Measurements from ENCODE around the gene HTRA3.
A peak's percentile ranks its signal among the peaks of the same experiment; 100 is the strongest.

The HTRA3 gene

GRCh38 chr4:8234715-8235114 is 34.8 kb upstream of the HTRA3 start:
- DNase-seq (ENCODE audit: low read depth), result no peak

GRCh38 chr4:8235224-8235623 is 34.3 kb upstream of the HTRA3 start:
- no peak for DNase-seq (ENCODE audit: low read depth)

DNA sequence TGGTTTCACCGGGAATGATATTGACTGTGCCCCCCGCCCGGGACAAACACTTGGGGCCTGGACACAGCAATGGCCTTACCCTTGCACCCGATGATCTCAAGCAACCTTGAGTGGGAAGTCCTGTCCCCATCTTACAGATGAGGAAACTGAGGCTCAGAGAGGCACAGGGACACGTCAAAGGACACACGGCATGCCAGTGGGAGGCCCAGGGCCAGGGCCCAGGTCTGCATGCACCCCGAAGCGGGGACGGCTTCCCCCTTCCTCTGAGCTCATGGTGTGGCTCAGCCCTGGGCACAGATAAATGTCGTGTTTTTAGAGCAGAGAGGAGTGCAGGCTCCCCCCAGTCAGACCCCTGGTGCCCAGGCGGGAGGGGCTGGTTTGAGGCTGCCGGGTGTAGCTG is 33.9 kb upstream of the HTRA3 start:
- DNase-seq (ENCODE audit: low read depth), result no peak

DNA sequence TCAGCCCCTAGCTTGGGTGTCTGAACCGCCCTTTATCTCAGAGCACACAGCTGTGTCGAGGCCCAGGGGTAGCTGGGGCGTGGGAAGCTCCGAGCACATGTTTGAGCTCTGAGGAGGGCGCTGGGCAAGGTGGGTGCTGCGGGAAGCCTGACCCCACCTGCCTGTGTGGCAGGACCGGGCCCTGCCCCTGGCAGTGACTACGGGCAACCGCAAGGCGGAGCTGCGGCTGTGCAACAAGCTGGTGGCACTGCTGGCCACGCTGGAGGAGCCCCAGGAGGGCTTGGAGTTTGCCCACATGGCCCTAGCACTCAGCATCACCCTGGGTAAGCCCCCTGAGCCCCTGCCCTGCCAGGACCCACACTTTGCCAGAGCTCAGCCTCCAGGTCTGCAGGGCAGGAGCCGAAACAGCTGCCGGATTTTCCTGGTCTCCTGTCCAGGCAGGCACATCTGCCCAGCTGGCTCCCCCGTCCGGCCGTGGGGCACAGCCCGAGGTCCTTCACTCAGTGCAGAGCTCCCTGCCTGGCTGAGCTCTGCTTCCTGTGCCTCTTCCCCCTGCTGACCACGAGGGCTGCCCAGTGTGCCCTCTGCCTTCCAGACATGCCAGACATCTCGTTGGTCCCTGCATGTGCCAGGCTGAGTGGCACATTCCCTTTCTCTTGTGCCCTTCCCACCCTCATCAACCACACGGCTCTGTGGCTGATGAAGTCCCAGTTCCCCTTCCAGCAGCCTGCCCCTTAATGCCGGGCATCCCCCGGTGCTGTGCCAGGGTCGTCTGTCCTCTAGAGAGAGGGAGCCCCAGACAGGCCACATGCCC is 33.2 kb upstream of the HTRA3 start:
- no peak for DNase-seq (ENCODE audit: low read depth)

DNA sequence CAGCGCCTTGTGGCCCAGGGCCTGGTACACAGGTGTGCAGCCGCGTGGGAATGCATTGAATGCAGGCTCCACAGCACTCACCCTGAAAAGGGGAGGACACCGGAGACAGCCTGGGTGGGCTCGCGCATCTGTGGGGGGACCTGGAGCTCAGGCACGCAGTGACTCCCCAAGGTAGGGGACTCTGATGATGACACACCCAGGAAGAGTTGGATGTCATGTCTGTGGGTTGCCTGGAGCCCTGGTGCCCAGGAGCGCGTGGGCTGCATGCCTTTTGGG is 32.7 kb upstream of the HTRA3 start:
- no peak for DNase-seq (ENCODE audit: low read depth)

DNA sequence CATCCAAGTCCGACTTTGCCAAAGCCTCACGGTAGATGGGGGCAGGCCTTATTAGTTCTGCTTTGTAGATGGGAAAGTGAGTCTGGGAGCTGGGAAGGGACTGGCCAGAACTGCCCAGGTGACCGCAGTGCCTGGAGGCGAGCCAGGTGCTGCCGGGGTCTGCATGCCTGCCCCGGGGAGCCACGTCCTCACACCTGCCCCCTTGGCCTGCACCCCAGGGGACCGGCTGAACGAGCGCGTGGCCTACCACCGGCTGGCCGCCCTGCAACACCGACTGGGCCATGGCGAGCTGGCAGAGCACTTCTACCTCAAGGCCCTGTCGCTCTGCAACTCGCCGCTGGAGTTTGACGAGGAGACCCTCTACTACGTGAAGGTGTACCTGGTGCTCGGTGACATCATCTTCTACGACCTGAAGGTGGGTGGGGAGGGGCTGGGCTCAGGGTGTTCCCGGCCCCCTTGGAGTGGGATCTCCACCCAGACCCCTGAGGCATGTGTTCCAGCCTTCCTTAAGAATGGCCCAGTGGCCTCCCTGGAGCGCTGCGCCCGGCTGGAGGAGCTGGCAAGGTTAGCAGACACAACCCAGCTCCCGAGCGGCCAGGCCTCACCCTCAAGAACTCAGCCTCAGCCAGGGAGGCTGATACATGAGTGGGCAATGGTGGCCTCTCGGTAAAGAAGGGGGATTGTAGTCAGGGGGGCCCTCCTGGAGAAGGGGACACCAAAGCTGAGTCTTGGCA is 32.1 kb upstream of the HTRA3 start:
- no peak for DNase-seq (ENCODE audit: low read depth)

DNA sequence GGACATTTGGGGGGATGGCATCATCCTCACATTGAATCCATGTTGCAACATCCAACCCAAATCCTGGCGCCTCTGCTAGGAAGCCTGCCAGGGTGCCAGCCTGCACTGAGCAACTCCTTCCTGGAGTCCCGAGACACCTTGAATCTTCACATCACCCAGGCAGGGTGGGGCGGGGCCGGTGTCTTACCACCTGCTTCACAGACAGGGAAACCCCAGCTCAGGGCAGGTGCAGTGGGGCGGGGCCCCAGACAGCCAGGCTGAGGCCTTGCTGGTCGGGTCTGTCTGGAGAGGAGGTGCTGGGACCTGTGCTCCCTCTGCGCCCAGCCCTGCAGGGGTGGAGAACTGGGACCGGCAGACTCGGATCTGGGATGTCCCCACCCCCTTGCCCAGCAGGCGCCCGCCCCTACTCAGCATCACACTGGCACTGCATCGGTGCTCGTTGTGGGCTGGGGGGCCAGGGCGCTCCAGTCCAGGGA is 31.5 kb upstream of the HTRA3 start:
- DNase-seq (ENCODE audit: low read depth), result no peak

GRCh38 chr4:8238515-8239053 is 31.0 kb upstream of the HTRA3 start:
- DNase-seq (ENCODE audit: low read depth), result no peak

DNA sequence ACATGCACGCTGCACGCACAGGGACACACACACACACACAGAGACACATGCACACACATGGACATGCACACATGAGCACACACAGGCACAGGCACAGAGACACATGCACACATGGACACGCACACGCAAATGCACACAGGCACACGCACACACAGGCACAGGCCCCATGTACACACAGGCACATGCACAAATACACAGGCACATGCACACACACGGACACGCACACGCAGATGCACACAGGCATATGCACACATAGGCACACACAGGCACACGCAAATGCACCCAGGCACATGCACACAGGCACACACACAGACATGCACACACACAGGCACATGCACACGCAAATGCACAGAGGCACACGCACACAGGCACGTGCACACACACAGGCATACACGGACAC is 30.3 kb upstream of the HTRA3 start:
- DNase-seq (ENCODE audit: low read depth), result no peak

GRCh38 chr4:8239661-8240060 is 29.9 kb upstream of the HTRA3 start:
- no peak for DNase-seq (ENCODE audit: low read depth)

GRCh38 chr4:8240211-8241041 is 29.1 kb upstream of the HTRA3 start:
- DNase-seq (ENCODE audit: low read depth), result no peak

DNA sequence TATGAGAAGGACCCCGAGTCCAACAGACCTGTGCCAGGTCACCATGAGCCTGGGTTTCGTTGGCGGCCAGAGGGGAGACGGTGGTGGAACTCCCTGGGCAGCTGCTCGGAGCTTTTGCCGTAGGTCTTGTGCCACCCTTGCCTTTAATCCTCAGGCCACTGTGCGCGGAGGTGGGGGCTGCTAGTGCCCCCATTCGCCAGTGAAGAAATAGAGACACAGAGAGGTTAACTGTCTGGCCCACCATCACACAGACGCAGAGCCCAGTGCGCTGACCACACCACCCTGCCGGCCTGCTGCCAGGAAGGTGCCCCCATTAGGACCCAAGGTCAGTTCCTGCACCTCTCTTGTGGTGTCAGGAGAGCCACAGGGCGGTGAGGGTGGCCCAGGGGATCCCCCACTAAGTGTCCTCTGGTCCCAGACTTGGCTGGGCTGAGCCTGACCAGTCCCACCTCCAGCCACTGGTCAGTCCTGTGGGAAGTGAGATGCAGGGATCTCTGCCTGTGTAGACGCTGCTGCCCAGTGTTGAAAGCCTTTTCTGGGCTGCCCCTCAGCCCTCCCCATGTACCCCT is 28.3 kb upstream of the HTRA3 start:
- DNase-seq (ENCODE audit: low read depth), result no peak

DNA sequence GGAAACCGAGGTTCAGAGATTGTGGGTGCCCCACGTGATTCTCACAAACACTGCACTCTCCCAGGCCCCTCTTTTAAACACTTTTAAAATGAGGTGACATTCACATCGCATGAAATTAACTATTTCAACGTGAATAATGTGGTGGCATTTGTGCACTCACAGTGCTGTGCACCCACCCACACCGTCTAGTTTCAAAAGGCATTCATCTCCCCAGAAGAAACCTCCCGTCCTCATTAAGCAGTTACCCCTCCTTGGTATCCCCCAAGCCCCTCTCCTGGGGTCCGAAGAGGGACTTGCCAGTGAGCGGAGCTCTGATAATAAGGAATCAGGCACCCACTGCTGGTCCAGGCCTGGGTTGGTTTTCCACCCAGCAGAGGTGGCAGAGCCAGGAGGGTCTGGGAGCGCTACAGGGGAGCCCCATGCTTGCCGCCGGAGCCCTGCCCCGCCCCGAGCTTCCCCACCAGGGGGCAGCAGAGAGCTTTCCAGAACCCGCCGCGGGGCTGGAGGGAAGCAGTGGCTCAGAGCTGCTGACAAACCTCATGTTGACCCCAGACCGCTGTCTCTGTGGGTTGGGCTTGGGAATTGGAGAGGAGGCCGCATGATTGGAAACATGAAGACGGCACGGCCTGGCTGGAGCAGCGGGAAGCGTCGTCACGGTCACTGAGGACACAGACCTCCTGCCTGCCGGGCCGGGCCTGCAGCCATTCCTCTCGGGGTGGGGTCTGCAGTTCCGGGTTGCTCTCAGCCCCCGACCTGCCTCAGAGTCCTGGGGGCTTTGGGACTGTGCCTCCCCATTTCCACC is 27.5 kb upstream of the HTRA3 start:
- peak; percentile 91 for DNase-seq (ENCODE audit: low read depth)

- DNase-seq (ENCODE audit: low read depth), result no peak
Measured at GRCh38 chr4:8242782-8243560, 26.6 kb upstream of the HTRA3 start.

- no peak for DNase-seq (ENCODE audit: low read depth)
Measured at GRCh38 chr4:8244001-8244757, 25.4 kb upstream of the HTRA3 start.

- DNase-seq (ENCODE audit: low read depth), result no peak
Measured at GRCh38 chr4:8244931-8245460, 24.6 kb upstream of the HTRA3 start.

- DNase-seq (ENCODE audit: low read depth), result no peak
Measured at GRCh38 chr4:8245884-8246833, 23.4 kb upstream of the HTRA3 start.

All from amniotic epithelial cell (primary cell).